HG03103 (cell line): Measurements from ENCODE around the gene ZIC5.
"Not testable (repeated sequence)": the region's sequence is repeated elsewhere in the genome, so short reads cannot be mapped to it uniquely, and the experiment has no call there.

ENCODE experiments used
- ATAC-seq: cut with Tn5 transposase; IDR thresholded peaks from one replicate; pipeline ENCODE4 v1.9.1; 2021; ENCODE audit warnings: low read depth; ENCODE audit not compliant: unreplicated experiment

Gene ZIC5

DNA sequence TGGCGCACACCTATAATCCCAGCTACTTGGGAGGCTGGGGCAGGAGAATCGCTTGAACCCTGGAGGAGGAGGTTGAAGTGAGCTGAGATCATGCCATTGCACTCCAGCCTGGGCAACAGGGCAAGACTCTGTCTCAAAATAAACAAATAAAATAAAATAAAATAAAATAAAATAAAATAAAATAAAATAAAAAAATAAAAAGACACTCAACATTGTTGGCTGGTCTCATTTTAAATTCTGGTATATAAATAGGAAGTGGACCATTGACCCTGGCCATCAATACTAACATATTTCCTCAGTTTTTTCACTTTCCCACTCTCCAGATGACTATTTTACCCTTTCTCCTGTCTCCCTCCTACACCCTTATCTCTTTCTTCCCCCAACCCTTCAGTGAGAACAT lies 26.1 kb downstream of the ZIC5 start:
- not testable (repeated sequence) for ATAC-seq

DNA sequence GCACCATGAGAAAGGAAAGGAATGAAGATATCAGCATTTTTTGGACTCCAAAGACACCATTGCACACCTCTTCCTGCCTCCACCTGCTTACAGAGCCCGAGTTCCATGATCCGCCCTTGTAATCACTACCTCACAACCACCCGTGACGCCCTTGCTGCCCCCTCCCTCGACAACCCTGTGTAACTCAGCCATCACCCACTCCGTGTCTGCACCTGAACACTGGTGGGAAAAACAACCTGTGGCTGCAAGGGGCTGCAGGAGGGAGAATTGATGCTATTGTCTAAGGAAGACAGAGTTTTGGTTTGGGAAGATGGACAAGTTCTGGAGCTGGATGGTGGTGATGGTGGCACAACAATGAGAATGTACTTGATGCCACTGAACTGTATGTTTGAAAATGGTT lies 27.0 kb downstream of the ZIC5 start:
- no peak for ATAC-seq

DNA sequence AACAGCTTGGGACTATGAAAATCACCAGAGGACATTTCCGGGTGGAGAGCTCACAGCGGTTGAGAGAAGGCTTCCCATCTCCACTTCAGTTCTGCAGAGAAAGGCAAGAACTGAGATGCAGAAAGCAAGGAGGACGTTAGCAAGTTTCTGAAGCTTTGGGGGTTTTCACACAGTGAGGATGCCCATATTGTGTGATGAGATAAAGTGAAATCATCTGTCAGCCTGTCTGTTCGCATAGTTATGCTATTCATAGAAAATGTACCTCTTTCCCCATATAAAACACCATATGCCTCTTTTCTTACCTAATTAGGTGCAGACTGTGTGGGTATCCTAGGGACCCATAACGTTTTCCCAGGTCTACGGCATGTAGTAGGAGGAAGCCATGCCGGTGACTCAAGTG lies 27.5 kb downstream of the ZIC5 start:
- no peak for ATAC-seq

DNA sequence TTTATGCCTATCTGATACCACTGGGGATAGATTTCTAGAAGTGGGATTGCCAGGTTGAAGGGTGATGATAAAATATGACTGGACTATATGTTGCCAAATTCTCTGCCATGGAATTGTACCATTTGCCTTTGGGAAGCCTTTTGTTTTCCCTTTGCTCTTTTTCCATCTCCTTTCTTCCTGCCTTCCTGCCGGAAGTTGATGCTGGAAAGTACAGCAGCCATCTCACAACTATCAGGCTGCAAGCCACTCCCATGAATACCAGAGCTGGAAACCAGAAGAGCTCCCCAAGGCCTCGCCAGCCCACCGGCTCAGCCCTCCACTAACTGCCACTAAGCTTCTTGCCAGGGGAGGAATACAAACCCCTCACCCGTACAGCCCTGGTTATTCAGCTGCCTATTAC lies 29.7 kb downstream of the ZIC5 start:
- no peak for ATAC-seq

DNA sequence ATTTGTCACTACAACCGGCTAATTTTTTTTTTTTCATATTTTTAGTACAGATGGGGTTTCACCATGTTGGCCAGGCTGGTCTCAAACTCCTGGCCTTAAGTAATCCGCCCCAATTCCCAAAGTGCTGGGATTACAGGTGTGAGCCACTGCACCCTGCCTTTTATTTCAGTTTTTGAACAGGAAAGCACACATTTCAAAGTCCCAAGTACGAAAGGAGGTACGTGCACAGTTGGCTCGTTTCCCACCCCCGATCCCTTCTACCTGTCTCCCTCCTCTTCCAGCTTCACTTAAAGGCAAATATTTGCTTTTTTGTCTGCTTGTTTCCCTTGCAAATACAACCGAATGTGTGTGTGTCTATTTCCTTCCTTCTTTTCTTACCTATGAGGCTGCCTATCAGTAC lies 30.5 kb downstream of the ZIC5 start:
- ATAC-seq = no peak

DNA sequence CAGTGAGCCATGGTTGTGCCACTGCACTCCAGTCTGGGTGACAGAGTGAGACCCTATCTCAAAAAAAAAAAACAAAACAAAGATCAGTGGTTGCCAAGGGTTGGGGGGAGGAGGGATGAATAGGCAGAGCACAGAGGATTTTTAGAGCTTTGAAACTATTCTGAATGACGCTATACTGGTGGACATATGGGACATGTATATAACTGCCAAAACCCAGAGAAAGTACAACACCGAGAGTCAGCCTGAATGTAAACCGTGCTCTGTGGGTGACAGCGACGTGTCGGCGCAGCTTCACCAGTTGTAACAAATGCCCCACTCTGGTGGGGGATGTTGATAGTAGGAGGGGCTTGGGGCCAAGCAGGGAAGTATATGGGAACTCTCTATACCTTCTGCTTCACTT lies 32.9 kb downstream of the ZIC5 start:
- no peak for ATAC-seq

DNA sequence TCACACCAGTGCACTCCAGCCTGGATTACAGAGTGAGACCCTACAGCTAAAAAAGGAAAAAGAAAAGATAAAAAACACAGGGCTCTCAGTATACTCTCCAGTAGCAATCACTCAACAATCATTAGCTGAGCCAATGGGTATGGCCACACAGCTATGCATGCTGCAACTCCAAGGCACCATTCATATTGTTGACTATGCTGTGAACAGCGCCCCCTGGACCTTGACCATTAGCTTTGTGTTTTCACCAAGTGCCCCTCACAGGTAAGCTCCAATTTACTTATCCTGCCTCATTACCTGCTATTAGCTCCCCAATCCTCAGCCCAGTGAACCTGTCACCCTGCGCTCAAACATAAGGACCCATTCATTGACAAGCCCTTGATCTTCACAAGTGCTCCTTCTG lies 35.8 kb downstream of the ZIC5 start:
- no peak for ATAC-seq

DNA sequence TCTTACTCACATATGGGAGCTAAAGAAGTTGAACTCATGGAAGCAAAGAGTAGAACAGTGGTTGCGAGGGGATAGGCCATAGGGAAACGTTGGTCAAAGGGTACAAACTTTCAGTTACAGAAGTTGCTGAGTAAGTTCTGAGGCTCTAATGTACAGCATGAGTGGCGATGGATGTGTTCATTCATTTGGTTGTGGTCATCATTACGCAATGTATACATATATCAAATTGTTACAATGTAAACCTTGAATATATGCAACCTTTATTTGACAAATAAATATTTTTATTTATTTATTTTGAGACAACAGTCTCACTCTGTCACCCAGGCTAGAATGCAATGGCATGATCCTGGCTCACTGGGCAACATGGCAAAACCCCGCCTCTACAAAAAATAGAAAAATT lies 38.7 kb downstream of the ZIC5 start:
- no peak for ATAC-seq

DNA sequence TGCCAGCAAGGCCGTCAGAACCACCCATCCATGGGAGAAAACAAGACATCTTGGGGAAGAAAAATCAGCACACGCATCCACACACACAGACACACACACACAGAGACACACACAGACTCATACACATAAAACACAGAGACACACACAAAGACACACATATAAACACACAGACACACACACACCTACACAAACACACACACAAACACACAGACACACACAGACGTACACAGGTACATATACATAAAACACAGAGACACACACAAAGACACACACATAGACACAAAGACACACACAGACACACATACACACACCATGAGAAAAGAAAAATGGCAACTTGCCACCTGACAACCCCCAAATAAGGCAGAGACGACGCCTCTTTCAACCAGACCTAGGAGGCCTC lies 40.6 kb downstream of the ZIC5 start:
- no peak for ATAC-seq

DNA sequence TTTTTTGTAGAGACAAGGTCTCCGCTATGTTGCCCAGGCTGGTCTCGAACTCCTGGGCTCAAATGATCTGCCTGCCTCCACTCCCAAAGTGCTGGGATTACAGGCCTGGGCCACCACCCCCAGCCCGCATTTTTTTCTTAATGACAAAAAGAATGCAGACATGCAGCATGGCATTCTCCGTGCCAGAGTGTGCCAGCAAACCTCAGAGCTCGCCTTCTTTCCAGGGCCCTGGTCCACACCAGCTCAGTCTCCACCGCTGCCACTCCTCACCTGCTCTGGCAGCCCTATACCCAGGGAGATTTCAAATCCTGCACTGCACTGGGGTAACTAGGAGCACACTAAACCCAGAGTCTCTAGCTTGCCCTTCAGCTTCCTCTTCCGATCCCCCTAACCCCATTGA lies 41.7 kb downstream of the ZIC5 start:
- no peak for ATAC-seq

DNA sequence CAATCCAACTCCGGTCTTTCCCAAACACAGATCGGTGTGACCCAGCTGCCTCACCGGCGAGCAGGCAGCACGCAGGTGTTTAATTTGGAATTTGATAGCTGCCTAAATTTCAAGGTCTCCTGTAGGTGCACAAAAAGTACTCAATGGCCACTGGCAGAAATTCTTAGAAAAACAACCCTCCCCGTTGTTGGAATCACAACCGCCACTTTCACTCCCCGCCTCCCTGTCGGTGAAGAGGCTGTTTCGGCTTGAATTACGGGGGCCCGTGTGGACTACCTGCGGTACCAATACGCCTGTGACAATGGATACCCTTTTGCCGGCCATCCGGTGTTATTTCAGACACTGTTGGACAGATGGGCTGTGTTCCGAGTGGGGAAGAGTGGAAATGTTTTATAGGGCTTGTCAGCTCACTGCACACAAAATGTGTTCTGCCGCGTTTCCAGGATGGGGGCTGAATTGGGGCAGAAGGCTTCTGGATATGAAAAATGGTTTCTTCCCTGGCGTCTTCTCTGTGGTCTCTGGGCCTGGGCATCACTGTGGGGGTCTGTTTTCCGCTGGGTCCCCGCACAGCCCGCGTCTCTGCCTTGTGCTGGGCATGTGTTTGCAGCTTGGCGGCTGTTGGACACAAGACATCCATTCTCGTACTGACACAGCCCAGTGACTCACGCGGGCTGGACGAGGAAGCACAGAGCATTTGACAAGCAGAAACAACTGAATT lies 45.4 kb downstream of the ZIC5 start:
- no peak for ATAC-seq

DNA sequence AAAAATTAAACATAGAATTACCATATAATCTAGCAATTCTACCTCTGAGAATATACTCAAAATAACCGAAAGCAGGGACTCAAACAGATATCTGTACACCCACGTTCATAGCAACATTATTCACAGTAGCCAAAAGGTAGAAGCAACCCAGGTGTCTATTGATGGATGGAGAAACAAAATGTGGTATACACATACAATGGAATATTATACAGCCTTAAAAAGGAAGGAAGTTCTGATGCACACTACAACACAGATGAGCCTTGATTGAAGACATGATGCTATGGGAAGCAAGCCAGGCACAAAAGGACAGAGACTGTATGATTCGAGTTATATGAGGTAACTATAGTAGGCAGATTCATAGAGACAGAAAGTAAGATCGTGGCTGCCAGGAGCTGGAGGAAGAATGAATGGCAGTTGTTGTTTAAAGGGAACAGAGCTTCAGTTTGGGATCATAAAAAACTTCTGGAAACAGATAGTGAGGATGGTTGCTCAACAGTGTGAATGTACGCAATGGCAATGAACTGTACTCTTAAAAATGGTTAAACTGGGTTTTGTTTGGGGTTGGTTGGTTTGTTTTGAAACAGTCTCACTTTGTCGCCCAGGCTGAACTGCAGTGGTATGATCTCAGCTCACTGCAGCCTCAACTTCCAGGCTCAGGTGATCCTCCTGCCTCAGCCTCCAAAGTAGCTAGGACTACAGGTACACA lies 47.5 kb downstream of the ZIC5 start:
- ATAC-seq = no peak

DNA sequence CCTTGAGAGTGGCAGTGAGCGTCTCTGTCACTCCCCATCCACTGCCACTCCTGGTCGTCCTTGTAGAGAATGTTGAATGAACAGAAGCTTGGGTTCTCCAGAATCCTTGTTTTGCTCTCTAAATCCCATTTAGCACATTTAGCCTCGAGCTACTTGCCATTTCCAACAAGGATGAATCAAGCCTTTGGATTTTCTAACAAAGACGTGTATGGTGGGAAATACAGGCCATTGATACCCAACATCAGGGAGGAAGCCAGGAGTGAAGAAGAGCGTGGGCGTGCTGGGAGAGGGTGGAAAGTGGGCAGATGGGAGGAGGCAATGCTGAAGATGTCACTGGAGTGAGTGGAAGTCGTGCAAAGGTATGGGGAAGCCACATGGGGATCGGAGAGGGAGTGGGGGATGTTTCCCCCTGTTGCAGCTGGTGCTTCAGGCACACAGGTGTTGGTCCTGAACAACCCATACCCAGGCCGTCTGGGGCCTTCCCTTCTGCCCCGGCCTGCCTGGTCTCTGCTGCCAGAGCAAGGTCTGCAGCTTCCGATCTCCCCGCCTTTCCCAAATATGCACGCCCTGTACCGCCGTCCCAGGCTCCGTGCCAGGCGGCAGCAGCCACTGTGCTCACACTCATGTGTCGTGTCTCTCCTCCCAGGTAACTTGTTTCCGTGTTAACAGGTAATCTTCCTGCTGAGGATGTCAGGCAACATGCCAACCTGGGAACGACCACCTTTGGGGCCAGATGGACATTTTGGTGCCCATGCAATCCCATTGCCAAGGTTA lies 48.7 kb downstream of the ZIC5 start:
- no peak for ATAC-seq

DNA sequence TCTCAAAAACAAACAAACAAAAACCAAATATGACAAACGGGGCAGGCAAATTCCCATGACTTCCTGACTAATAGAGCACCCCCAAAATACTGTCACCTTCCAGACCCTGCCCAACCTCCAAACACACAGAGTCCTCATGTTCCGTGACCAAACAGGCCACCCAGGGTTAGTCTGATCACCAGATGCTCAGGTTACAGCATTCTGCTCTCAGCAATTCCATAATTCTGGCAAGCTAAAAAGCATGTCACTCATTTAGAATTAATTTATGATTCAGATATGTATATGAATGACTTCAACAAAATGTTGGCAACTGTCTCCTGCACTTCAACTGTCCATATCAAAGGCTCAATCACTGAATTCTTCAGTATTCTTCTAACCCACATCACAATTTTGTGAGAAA lies 52.4 kb downstream of the ZIC5 start:
- no peak for ATAC-seq

DNA sequence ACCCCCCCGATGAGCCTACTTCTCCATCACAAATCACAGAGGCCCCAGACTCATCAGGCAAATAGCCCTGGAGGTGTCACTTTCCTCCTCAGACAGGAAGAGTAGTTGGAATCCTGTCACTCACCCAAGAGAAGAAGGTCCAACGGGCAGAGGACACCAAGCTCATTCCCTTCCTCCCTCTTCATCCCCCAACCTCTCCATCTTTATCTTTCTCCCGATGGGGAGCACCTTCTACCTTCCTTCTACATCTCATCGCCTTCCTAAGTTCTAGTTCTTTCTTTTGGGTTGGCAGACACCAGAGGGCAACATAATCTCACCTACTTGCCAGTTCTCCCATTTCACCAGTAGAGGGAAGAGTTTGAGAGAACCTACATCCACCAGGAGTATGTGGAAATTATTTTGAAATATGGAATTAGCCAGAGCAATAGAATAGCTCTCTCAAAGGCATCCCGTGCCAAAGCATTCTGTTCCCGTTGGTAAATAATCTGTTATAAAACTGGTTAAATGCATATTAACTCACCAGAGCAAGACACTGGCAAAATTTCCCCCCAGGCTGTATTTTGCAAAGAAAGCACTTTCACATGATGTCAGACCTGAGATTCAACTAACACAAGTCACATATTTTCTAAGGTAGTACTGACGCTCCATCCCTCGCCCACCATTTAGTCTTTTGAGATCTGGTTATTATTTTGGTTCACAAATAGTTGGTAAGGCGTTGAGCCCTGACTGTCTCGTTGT lies 55.0 kb downstream of the ZIC5 start:
- ATAC-seq = peak; percentile 83

DNA sequence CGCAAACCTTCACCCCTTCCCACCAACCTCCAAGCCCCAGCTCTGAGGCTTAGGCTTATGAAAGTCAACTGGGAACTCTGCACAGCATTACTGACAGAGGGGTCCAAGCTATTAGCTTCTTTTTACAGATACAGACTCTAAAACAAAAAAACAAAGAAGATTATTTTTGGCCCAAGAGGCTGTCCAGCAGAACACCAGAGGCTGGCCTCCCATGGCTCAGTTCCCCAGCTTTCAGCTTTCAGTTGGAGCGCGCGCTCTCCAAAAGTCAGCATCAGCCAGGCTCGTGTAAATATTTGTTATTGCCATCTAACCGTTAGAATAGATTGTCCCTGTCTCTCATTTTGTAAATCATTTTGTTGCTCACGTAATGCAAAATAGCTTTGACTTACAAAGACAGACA lies 58.4 kb downstream of the ZIC5 start:
- no peak for ATAC-seq
